Limb (tissue), 2 donors: ENCODE results near the gene EPS15.
"Not testable (repeated sequence)": the region's sequence is repeated elsewhere in the genome, so short reads cannot be mapped to it uniquely, and the experiment has no call there.

ENCODE experiments used
- DNase-seq, 2 donors: peaks; one replicate each; pipeline ENCODE4 v3.0.0-alpha.2; 2016; ENCODE audit errors: extremely low spot score in 2 of 2

EPS15 gene

GRCh38 chr1:51543858-51544257, 24.8 kb upstream of the EPS15 start:
- no peak for DNase-seq

DNA sequence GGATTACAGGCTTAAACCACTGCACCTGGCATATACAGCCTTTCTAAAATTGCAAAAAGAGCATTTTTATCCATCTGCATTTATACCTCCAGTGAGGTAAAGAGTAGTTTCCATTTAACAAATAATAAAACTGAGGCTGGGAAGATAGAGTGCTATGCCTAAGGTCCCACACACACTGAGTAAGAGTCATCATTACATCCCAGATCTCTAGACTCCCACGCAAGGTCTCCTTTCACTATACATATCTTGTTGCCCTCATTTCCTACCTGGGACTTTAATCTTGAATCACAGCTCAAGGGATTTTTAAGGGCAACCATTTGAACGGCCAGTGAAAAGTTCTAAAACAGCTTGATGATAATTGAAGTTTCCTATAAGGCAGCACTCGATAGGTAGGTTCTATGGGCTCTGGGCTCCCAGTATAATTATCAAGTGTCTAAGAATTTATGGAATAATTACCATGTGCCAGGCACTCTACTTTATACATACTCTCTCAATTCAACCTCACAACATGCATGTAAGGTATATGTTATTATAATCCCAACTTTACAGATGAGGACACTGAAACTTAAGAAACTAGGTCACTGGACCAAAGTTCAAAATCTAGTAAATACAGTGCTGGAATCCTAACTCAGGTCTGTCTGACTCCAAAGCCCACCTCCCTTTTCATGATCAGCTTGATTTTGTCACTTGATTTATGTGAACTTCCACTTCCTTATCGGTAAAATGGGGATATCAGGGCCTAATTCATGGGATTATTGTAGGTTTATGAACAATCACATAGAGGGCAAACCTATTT, 23.3 kb upstream of the EPS15 start:
- DNase-seq, result no peak

DNA sequence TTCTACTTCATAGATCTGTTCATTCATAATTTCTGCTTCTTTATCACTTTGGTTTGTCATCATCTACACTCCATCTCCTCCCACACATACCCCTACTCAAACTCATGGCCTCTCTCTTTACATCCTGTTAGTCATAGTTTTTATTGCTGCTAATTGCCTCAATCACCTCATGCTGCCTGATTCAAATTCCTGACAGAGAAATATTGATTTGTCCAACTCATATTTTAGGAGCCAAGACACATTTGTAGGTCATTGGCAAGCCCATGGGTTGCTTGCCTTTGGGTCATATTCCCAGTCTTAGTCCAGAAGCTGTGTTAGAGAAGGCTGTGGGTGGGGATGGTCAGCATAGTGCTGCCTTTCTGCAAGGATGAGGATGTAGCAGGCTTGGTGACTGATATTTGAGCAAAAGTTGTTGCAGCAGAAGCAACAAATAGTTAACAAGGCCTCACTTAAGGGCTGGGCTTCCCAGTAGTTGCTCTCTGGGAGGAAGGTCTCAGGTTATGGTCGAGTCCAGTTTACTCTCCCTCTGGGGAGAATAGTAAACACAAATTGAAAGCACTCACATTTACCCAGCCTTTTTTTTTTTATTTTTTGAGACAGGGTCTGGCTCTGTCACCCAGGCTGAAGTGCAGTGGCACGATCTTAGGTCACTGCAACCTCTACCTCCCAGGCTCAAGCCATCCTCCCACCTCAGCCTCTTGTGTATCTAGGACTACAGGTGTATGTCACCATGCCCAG, 22.4 kb upstream of the EPS15 start:
- DNase-seq, result no peak

GRCh38 chr1:51537568-51537967, 18.5 kb upstream of the EPS15 start:
- no peak for DNase-seq

DNA sequence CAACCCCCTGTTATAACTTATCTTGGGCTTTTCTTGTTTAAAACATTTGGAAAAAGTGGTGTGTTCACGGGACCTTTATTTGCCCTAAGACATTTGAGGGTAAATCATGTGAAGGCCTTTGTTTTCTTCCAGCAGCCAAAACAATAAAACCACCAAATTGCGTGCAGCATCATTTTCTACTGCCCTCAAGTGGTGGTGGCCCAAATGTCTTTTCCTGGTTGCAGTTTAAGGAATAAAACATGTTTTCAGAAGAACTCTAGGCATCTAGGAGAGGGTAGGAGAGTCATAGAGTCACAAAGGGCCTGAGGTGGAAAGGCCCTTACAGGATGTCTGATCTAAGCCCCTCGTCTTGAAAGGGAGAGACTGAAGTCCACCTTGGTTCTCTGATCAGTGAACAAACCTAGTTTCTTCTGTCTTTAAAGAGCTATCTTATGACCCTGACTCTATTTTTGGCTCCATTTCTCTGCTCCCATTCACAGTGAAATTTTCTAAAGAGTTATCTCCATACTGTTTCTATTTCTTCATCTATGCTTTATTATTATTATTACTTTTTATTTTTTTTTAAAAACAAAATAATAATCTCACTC, 16.0 kb upstream of the EPS15 start:
- DNase-seq, result peak in 1 of 2 donors; percentile 36

- no peak for DNase-seq
Measured at GRCh38 chr1:51534447-51534846, 15.4 kb upstream of the EPS15 start.

GRCh38 chr1:51532853-51533252, 13.8 kb upstream of the EPS15 start:
- DNase-seq, result no peak

- not testable (repeated sequence) for DNase-seq
Measured at GRCh38 chr1:51530447-51530846, 11.4 kb upstream of the EPS15 start.

DNA sequence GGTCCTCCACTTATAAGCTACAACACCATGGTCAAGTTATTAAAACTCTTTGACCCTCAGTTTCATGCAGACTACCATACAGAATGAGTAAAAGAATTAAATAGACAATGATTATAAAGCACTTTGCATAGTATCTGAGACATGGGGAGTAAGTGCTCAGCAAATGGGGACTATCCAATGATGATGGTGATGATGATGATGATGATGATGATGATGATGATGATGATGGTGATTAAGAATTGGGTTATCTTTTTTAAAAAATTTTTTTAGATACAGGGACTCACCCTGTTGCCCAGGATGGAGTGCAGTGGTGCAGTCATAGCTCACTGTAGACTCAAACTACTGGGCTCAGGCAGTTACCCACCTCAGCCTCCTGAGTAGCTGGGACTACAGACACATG, 8.1 kb upstream of the EPS15 start:
- DNase-seq, result no peak

DNA sequence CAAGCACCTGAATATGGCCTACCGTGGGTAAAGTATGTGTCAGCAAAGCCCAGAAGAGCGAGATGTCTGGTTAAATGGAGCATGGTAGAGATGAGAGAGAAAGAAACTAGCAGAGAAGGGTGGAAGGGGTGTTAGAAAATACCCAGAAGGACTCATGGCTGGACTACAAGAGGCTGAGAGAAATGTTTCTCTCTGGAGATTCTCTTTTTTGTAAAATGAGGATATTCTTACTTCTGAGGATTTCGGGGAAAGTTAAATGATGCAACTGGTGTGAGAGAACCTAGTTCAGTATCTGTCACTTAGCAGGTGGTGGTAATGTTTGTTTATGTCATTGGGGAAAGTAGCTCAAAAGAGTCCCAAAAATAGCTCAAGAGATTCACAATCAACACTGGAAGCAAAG, 7.2 kb upstream of the EPS15 start:
- DNase-seq, result no peak

DNA sequence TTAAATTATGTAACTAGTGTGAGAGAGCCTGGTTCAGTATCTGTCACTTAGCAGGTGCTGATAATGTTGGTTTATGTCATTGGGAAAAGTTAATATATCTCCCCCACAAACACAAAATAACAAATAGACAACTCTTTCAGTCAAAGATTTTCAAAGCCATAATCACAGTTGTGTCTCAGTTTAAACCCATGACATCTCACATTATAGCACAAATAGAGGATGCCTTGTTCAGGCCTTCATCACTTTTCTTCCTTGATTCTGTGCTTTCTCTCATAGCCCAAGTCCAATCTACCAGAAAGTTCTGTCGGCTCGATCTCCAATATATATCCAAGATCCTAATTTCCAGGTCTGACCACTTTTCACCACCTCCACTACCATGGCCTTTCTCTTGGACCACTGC, 6.2 kb upstream of the EPS15 start:
- DNase-seq, result no peak

GRCh38 chr1:51524817-51525216, 5.8 kb upstream of the EPS15 start:
- DNase-seq, result no peak

- DNase-seq, result no peak
Measured at GRCh38 chr1:51523931-51524330, 4.9 kb upstream of the EPS15 start.

DNA sequence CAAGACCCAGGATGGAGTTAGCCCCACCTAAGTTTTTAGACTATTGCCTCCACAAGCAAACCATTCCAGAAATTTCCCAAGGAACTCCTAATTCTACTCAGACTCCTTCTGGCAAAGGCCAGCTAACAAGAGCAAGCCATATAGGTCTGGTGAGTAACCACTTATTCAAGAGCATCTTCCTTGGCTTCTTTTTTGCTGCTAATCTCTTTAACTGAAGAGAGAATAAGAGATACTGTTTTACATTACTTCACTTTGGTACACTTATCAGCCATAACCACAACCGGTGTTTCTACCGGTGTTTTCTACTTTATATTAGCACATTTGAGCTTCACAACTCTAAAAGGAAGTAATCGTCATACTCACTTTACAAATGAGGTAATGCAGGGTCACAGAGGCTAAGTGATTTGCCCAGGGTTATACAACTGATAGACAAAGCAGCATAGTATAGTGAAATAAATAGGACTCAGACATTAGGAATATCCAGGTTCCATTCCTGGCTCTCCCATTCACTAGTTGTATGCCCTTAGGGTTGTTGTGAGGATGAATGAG, 1.7 kb upstream of the EPS15 start:
- no peak for DNase-seq

DNA sequence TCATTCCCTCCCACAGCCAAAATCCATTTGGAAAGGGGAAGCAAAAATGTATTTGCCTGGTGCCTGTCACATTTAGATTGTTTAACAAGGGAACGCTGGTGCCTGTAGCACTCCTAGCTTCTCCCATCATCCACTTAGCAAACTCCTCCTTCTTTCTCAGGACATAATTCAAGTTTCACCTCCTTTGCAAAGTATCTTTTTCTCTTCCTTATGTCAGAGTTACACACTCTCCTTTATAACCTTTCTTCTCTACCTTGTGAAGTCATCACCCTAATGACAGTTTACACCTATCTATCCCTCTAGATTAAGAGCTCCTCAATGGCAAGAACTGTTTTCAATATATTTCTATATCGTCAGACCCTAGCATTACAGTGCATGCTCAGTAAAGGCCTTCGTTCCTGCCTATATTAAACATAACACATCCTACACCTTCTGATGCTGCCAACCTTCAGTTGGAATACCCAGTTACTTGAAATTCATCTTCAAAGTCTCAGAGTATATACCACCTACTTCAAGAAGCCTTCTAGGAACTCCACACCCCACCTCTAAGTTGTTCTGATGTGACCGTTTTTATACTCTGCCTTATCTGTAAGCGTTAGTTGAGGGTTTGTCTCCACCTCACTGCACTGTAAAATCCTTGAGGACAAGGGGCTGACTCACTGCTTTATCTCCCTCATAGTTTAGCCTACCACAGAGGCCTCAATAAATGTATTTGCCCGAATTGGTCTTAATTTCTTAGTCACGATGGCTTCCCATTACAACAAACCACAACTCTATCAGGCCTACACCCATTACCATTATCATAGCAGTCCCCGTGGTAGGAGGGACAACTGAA, 1.0 kb upstream of the EPS15 start:
- DNase-seq, result no peak

- DNase-seq, result peak; percentile 45 to 66
Measured at GRCh38 chr1:51518586-51519047, 449 bp downstream of the EPS15 start.

- peak in 1 of 2 donors; percentile 24 for DNase-seq
Measured at GRCh38 chr1:51518033-51518585, 957 bp downstream of the EPS15 start.

- DNase-seq, result no peak
Measured at GRCh38 chr1:51517361-51518032, 1.6 kb downstream of the EPS15 start.

DNA sequence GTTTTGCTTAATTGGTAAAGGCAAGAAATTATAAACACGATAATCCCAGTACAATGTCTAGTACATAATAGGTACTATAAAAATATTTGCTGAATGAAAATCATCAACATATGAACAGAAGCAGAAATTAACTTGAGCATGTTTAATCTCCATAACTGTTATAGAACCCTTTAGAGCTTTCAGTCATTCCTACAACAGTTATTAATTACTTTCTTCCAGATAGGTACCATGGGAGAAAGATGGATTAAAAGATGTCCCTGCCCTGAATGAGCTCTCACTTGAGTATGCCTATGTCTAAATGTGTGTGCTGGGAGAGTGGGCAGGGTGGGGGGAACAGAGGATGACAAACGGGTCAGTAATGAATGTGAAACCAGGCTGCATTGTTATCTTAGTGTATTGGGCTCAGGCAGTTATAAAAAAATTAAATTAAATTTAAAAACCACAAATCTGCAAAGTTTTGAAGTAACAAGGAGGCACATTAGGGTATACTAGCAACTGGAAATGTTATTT, 2.4 kb downstream of the EPS15 start:
- DNase-seq, result no peak

GRCh38 chr1:51515982-51516648, 3.0 kb downstream of the EPS15 start:
- DNase-seq, result no peak
